Activated naive CD8-positive, alpha-beta T cell treated with anti-CD3 and anti-CD28 coated beads, Interleukin-2, amount 50 U/mL, for 24 hours (primary cell): ENCODE measurements around the gene RHBDD3.

ENCODE experiments used
- ATAC-seq: fragments of 150-1000 bp; cut with Tn5 transposase; one replicate; pipeline ENCODE4 v1.10.0; 2021
- DNase-seq: peaks from one replicate; pipeline ENCODE4 v3.0.0; 2021
- H3K27ac Mint-ChIP-seq: one replicate; pipeline ENCODE4 v1.8.0; 2021; ENCODE audit warnings: mild to moderate bottlenecking, mixed read lengths
- H3K27me3 Mint-ChIP-seq: one replicate; pipeline ENCODE4 v1.8.0; 2021; ENCODE audit warnings: mixed read lengths
- H3K36me3 Mint-ChIP-seq: one replicate; pipeline ENCODE4 v1.8.0; 2021; ENCODE audit warnings: low read depth, mixed read lengths
- H3K4me1 Mint-ChIP-seq: one replicate; pipeline ENCODE4 v1.8.0; 2021; ENCODE audit warnings: mixed read lengths
- H3K4me3 Mint-ChIP-seq: one replicate; pipeline ENCODE4 v1.8.0; 2021; ENCODE audit warnings: mild to moderate bottlenecking, moderate library complexity, mixed read lengths
- H3K9me3 Mint-ChIP-seq: one replicate; pipeline ENCODE4 v1.8.0; 2021; ENCODE audit warnings: mixed read lengths

Gene RHBDD3

DNA sequence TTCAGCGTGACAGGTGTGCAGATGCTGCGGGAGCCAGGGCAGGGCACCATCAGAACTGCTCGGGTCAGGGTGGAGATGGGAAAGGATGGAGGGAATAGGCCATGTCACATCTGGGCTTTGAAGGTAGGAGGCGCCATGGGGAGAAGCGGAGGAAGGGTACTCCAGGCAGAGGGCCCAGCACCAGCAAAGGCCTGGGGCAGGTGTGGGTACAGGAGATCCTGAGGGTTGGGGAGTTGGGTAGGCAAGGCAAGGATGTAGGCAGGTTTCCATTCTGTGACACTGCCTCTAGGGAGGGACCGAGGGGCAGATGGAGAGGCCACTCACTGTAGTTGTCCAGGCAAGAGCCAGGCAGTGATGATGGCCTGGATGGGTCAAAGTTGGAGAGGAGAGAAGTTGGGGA is 53.5 kb downstream of the RHBDD3 start:
- Mint-ChIP-seq H3K27ac (no peak overlapping the region), H3K4me1 (no peaks in the 10 kb centered on the region), H3K9me3 (no peaks in the 10 kb centered on the region), H3K36me3 (no peaks in the 10 kb centered on the region), H3K27me3 (peaks cover 9% of the 10 kb centered on the region), H3K4me3 (no peak overlapping the region)
- no peak for DNase-seq
- ATAC-seq: no peak

DNA sequence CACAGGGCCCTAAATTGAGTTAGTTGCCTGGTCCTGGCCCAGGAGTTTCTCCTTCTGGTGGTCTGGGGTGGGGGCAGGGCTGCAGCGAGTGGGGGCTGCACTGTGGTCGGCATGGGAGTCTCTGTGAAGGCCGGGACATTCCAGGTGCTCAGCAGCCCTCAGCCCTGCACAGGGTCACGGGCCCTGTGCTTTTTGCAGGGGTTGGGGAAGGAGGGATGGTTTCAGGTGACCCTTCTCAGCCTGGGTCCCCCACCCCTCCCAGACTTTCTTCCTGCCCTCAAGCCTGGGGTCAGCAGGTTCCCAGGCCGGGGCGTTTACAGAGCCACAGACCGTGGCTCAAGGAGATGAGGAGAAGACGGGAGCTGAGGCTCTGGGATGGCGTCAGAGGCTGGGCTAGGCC is 54.3 kb downstream of the RHBDD3 start:
- Mint-ChIP-seq H3K9me3 (no peaks in the 10 kb centered on the region), H3K27ac (no peak overlapping the region), H3K4me3 (no peak overlapping the region), H3K4me1 (no peaks in the 10 kb centered on the region), H3K27me3 (peaks cover 9% of the 10 kb centered on the region), H3K36me3 (no peaks in the 10 kb centered on the region)
- DNase-seq (no peak), ATAC-seq (no peak)

DNA sequence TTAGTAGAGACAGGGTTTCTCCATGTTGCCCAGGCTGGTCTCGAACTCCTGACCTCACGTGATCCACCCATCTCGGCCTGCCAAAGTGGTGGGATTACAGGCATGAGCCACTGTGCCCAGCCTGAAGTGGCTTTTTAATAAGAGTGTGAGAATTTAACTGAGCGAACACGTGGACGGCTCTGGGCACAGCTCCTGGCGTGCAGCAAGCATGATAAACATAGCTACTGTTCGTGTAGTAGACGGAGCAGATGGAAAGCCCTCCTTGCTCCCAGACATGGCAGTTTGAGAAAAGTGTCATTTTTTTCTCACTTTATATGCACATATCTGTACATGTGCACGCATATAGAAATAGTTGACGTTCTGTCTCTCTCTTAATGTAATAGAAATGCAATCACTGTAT is 55.0 kb downstream of the RHBDD3 start:
- H3K4me1 Mint-ChIP-seq: no peaks in the 10 kb centered on the region
- peaks cover 12% of the 10 kb centered on the region for H3K27me3 Mint-ChIP-seq
- H3K27ac Mint-ChIP-seq: no peak overlapping the region
- no peaks in the 10 kb centered on the region for H3K36me3 Mint-ChIP-seq
- no peak for ATAC-seq
- no peak overlapping the region for H3K4me3 Mint-ChIP-seq
- no peaks in the 10 kb centered on the region for H3K9me3 Mint-ChIP-seq
- no peak for DNase-seq

DNA sequence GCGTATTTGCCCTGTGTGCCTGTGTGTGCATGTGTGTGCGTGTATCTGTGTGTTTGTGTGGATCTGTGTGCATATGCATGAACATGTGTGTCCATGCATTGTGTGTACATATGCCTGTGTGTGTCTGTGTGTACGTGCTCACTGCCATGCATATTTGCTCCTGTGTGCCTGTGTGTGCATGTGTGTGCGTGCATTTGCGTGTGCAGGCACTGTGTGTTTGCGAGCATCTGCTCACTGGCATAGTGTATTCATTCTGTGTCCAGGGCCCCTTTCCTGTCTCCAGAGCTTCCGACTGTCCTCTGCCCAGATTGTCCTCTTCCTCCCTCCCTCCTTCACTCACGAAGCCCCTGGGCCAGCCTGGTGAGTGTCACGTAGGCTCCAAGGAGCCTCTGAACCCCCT is 56.3 kb downstream of the RHBDD3 start:
- DNase-seq: no peak
- Mint-ChIP-seq H3K27ac (no peak overlapping the region), H3K4me3 (no peak overlapping the region), H3K9me3 (no peaks in the 10 kb centered on the region), H3K27me3 (peaks cover 25% of the 10 kb centered on the region), H3K4me1 (peaks cover under 1% of the 10 kb centered on the region), H3K36me3 (no peaks in the 10 kb centered on the region)
- ATAC-seq: no peak

DNA sequence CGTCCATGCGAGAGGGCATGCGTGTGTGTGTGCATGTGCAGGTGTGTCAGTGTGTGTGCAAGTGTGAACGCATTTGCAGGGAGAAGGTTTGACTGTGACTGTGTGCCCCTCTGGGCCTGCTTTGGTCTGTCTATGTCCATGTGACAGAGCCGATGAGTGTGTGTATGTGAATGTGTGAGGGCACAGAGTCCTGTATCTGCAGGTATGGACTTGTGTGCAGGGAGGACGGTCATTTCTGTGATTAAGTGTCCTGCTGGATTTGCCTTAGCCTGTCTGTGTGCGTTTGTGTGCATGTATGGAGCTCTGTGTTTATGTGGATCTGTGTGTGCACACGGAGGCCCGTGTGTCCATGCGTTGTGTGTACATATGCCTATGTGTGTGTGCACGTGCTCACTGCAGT is 56.7 kb downstream of the RHBDD3 start:
- Mint-ChIP-seq H3K4me1 (peaks cover 3% of the 10 kb centered on the region), H3K4me3 (no peak overlapping the region), H3K27me3 (peaks cover 28% of the 10 kb centered on the region), H3K36me3 (no peaks in the 10 kb centered on the region), H3K27ac (no peak overlapping the region), H3K9me3 (no peaks in the 10 kb centered on the region)
- ATAC-seq (no peak), DNase-seq (no peak)
